Endothelial cell of umbilical vein (primary cell): ENCODE measurements around the gene SHISA5. TPM values are rescaled to one million over a fixed set of nuclear protein-coding genes. Genes with fewer than 3 reads are reported as not detected.

ENCODE experiments used
- BruUV-seq: library from RNA; stranded (reverse); fragments of 400-500 nt; replicated peaks from 2 replicates; lab custom pipeline; 2021; lab: Mats Ljungman, UMichigan
- CTCF ChIA-PET: fragments of 300-600, 350-600 bp; sonication (Branson Sonifier 250); formaldehyde crosslinking; loops from one replicate; lab custom pipeline; 2021; ENCODE audit warnings: antibody characterized with exemption, inconsistent platforms; lab: Charles Lee
- POLR2A ChIA-PET: fragments of 300-600, 350-600 bp; sonication (Branson Sonifier 250); formaldehyde crosslinking; loops from one replicate; lab custom pipeline; 2021; ENCODE audit warnings: antibody characterized with exemption, inconsistent platforms; lab: Charles Lee
- DNase-seq: peaks from one replicate; pipeline ENCODE4 v3.0.0-alpha.2; 2011; ENCODE audit warnings: low read depth, low spot score
- FAIRE-seq: peaks from 2 replicates; lab custom pipeline; 2011; peaks lifted over from hg19 to GRCh38; lab: Jason Lieb, UNC
- H2AFZ ChIP-seq: 2 replicates; pipeline ENCODE4 v1.6.0; 2012; ENCODE audit warnings: low read depth, low read length, control low read depth, inconsistent platforms
- H3K27ac ChIP-seq: 2 replicates; pipeline ENCODE4 v1.5.1; 2011; ENCODE audit warnings: low read depth, mild to moderate bottlenecking, control low read depth, low read length, moderate library complexity; ENCODE audit not compliant: insufficient read depth
- H3K27me3 ChIP-seq, 2 experiments: 2 replicates each; pipeline versions ENCODE4 v1.6.0 to v1.6.1; 2011; ENCODE audit warnings: low read length in 2 of 2, mixed read lengths in 1 of 2; ENCODE audit not compliant: control insufficient read depth in 2 of 2, insufficient read depth in 2 of 2
- H3K36me3 ChIP-seq, 2 experiments: 2 replicates in 1 of 2; 3 replicates in 1 of 2; pipeline ENCODE4 v1.5.1; 2011; ENCODE audit warnings: low read length in 2 of 2, mild to moderate bottlenecking in 1 of 2, moderate library complexity in 1 of 2; ENCODE audit not compliant: control insufficient read depth in 2 of 2, insufficient read depth in 2 of 2; ENCODE audit errors: extremely low read depth in 1 of 2
- H3K4me1 ChIP-seq: 3 replicates; pipeline ENCODE4 v1.5.1; 2011; ENCODE audit warnings: mild to moderate bottlenecking, low read length; ENCODE audit not compliant: control insufficient read depth, insufficient read depth; ENCODE audit errors: extremely low read depth
- H3K4me2 ChIP-seq: 2 replicates; pipeline ENCODE4 v1.6.1; 2011; ENCODE audit warnings: low read length, control low read depth, mixed read lengths; ENCODE audit not compliant: insufficient read depth
- H3K4me3 ChIP-seq, 3 experiments: fragments of 200-600 bp in 1 of 3; sonication (generic), shearing (Covaris generic) in 1 of 3; replicated peaks in 1 of 3; 2 replicates each; pipeline ENCODE4 v1.5.1; 2011 to 2016; ENCODE audit warnings: control low read depth in 3 of 3, low read length in 3 of 3, mild to moderate bottlenecking in 2 of 3, inconsistent platforms in 1 of 3, low read depth in 1 of 3, moderate library complexity in 1 of 3; ENCODE audit not compliant: insufficient read depth in 1 of 3
- H3K79me2 ChIP-seq: 2 replicates; pipeline ENCODE4 v1.6.0; 2012; ENCODE audit warnings: low read length, inconsistent platforms; ENCODE audit not compliant: control insufficient read depth, insufficient read depth
- H3K9ac ChIP-seq: replicated peaks from 2 replicates; pipeline ENCODE3; 2011; ENCODE audit warnings: low read length, control low read depth; ENCODE audit not compliant: insufficient read depth; ENCODE audit errors: extremely low read depth
- H3K9me1 ChIP-seq: replicated peaks from 3 replicates; pipeline ENCODE4 v1.6.0; 2011; ENCODE audit warnings: mild to moderate bottlenecking, low read length; ENCODE audit not compliant: control insufficient read depth, insufficient read depth; ENCODE audit errors: extremely low read depth
- H3K9me3 ChIP-seq: replicated peaks from 2 replicates; pipeline ENCODE4 v1.5.1; 2012; ENCODE audit warnings: low read length, inconsistent platforms; ENCODE audit not compliant: control insufficient read depth, insufficient read depth
- H4K20me1 ChIP-seq: replicated peaks from 2 replicates; pipeline ENCODE3; 2011; ENCODE audit warnings: mild to moderate bottlenecking, low read length; ENCODE audit not compliant: control insufficient read depth, insufficient read depth; ENCODE audit errors: extremely low read depth
- EZH2 ChIP-seq: IDR thresholded peaks from 2 replicates; pipeline ENCODE4 v1.6.1; 2012; ENCODE audit warnings: borderline replicate concordance, low read depth, mild to moderate bottlenecking, moderate library complexity, low read length, inconsistent platforms; ENCODE audit not compliant: severe bottlenecking
- FOS ChIP-seq: IDR thresholded peaks from 2 replicates; pipeline ENCODE4 v1.6.1; 2011; ENCODE audit warnings: mild to moderate bottlenecking, low read length, moderate library complexity, borderline replicate concordance; ENCODE audit not compliant: insufficient read depth
- GATA2 ChIP-seq: IDR thresholded peaks from 2 replicates; pipeline ENCODE4 v1.7.0; 2011; ENCODE audit warnings: low read depth, mild to moderate bottlenecking, moderate library complexity, mixed read lengths, low read length; ENCODE audit not compliant: insufficient read length, insufficient read depth
- JUN ChIP-seq: IDR thresholded peaks from 2 replicates; pipeline ENCODE4 v1.6.1; 2011; ENCODE audit warnings: borderline replicate concordance, low read depth; ENCODE audit not compliant: insufficient read length, insufficient read depth
- MYC ChIP-seq: IDR thresholded peaks from one replicate; pipeline ENCODE4 v1.6.1; 2011; ENCODE audit warnings: mild to moderate bottlenecking, low read depth, low read length
- POLR2A ChIP-seq: IDR thresholded peaks from 2 replicates; pipeline ENCODE4 v1.6.1; 2012; ENCODE audit warnings: low read depth, mild to moderate bottlenecking, control low read depth, low read length
- POLR2AphosphoS5 ChIP-seq: IDR thresholded peaks from 2 replicates; pipeline ENCODE4 v1.6.1; 2012; ENCODE audit warnings: low read depth, mild to moderate bottlenecking, control low read depth, low read length, moderate library complexity; ENCODE audit not compliant: insufficient read depth
- dilution Hi-C: fragments of 300-500 bp; cut with MboI; formaldehyde crosslinking; loops from one replicate; pipeline ENCODE4 v1.15.0; 2019; ENCODE audit warnings: low sequenced_read_pairs; ENCODE audit not compliant: extremely low pct_ligation_motif_present
- intact Hi-C: fragments of 100-400 bp; cut with micrococcal nuclease; formaldehyde crosslinking; loops from one replicate; pipeline ENCODE4 v1.10.0; 2022
- polyA plus RNA-seq, 4 experiments: library from polyadenylated mRNA; depleted of rRNA in 3 of 4; stranded (reverse) in 3 of 4; unstranded in 1 of 4; fragments of >200 nt; gene quantifications; 2 replicates each; pipeline versions ENCODE4 v1.2.1 to v1.2.3, GENCODE V29; 2011 to 2012; ENCODE audit warnings: missing spikeins in 1 of 4
- total RNA-seq: library from RNA; stranded (reverse); gene quantifications from 2 replicates; pipeline ENCODE4 v1.2.3, GENCODE V29; 2021
- TF ChIP-seq, protein P1 (sequence below), 2 donors: IDR thresholded peaks; 1 replicate in 1 of 2; 2 replicates in 1 of 2; pipeline ENCODE4 v1.5.1; 2011; ENCODE audit warnings: low read length in 2 of 2, mild to moderate bottlenecking in 2 of 2, moderate library complexity in 2 of 2, control low read depth in 1 of 2, inconsistent platforms in 1 of 2, low read depth in 1 of 2; ENCODE audit not compliant: insufficient read depth in 1 of 2; ENCODE audit errors: extremely low read depth in 1 of 2
- TF ChIP-seq, protein P2 (sequence below): IDR thresholded peaks from 2 replicates; pipeline ENCODE4 v1.6.1; 2011; ENCODE audit not compliant: insufficient read depth, insufficient read length

Gene SHISA5
- total and polyA plus RNA-seq, 2 donors (not counting 3 experiments of a cell fraction or from before 2014, with no cell fraction given): 205 to 320 TPM

DNA sequence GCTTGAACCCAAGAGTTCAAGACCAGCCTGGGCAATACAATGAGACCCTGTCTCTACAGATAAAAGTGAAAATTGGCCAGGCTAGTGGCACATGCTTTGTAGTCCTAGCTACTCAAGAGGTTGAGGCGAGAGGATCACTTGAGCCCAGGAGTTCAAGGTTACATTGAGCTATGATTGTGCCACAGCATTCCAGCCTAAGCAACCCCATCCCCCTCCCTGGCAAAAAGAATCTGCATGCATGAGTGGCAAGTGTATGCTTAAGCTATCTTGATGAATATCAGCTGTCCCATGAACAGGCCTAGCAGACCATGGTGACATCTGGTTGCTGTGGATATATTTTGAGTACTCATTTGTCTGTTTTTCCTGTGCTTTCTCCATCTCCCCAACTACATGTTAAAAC, 52.7 kb downstream of the SHISA5 start:
- peaks cover 5 to 10% of the 10 kb centered on the region in 2 experiments for H3K36me3 ChIP-seq
- H3K4me3 ChIP-seq: no peak overlapping the region
- no peak for FAIRE-seq
- dilution Hi-C loops: no loop called here
- peaks cover 18% of the 10 kb centered on the region for H3K79me2 ChIP-seq
- H3K9me3 ChIP-seq: no peaks in the 10 kb centered on the region
- no peaks in the 10 kb centered on the region for H4K20me1 ChIP-seq
- H3K27ac ChIP-seq: no peak overlapping the region
- TF ChIP-seq POLR2A (no peak), EZH2 (no peak), GATA2 (no peak), POLR2AphosphoS5 (no peak), JUN (no peak), MYC (no peak), FOS (no peak)
- TF ChIP-seq, protein P1, sequence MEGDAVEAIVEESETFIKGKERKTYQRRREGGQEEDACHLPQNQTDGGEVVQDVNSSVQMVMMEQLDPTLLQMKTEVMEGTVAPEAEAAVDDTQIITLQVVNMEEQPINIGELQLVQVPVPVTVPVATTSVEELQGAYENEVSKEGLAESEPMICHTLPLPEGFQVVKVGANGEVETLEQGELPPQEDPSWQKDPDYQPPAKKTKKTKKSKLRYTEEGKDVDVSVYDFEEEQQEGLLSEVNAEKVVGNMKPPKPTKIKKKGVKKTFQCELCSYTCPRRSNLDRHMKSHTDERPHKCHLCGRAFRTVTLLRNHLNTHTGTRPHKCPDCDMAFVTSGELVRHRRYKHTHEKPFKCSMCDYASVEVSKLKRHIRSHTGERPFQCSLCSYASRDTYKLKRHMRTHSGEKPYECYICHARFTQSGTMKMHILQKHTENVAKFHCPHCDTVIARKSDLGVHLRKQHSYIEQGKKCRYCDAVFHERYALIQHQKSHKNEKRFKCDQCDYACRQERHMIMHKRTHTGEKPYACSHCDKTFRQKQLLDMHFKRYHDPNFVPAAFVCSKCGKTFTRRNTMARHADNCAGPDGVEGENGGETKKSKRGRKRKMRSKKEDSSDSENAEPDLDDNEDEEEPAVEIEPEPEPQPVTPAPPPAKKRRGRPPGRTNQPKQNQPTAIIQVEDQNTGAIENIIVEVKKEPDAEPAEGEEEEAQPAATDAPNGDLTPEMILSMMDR (IDR thresholded peaks at IDR 0.05; ENCODE audit: extremely low read depth in 1 of 2, insufficient read depth in 1 of 2, low read depth in 1 of 2, low read length in 2 of 2): no peak
- TF ChIP-seq, protein P2, sequence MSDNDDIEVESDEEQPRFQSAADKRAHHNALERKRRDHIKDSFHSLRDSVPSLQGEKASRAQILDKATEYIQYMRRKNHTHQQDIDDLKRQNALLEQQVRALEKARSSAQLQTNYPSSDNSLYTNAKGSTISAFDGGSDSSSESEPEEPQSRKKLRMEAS: no peak
- no peak overlapping the region for H3K9ac ChIP-seq
- CTCF ChIA-PET: interaction anchor here (0.6 to 8.8 kb wide), 3 partner anchors 16 to 221 kb away, joined by 3 to 83 read pairs (median 3); no protein-coding TSS in a partner anchor
- H3K27me3 ChIP-seq: no peaks in the 10 kb centered on the region
- peaks cover 8% of the 10 kb centered on the region for H3K4me1 ChIP-seq
- no peaks in the 10 kb centered on the region for H3K9me1 ChIP-seq
- H3K4me2 ChIP-seq: no peak overlapping the region
- BruUV-seq: no TSS peak
- H2AFZ ChIP-seq: no peak overlapping the region
- POLR2A ChIA-PET: no interaction called here
- intact Hi-C loops: no loop called here
- DNase-seq: no peak
